ENCODE results near the gene ZNF362. TPM values are rescaled to one million over a fixed set of nuclear protein-coding genes. Genes with fewer than 3 reads are reported as not detected.

Gene ZNF362
- polyA plus RNA-seq, 2 donors, result 6.8 to 13.3 TPM

DNA sequence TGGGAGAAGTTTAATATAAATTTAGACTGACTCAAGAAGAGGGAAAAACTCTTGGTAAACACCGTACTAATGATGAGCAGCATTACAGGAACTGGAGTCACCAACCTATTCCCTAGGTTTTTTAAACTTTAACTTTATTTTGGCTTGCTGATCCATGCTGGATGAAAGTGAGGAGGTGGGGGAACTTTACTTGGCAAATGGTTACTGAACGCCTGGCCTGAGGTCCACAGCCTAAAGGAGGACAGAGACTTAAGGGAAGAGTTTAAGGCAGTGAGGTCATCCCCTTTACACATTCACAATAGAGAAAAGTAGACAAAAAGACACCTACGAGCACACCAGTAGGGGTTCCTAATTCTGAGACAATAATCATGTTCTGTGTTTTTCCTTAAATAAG, 90.2 kb downstream of the ZNF362 start:
- Histone ChIP-seq H3K4me1 (ENCODE audit: control insufficient read depth in 2 of 2, insufficient read depth in 2 of 2, low read length in 1 of 2) (peaks cover 11 to 20% of the 10 kb centered on the region in 2 donors), H3K27me3 (ENCODE audit: control insufficient read depth in 1 of 2, insufficient read depth in 2 of 2, low read length in 2 of 2) (no peaks in the 10 kb centered on the region), H3K36me3 (ENCODE audit: control insufficient read depth in 2 of 2, insufficient read depth in 2 of 2, low read length in 1 of 2) (peaks cover 0 to 2% of the 10 kb centered on the region in 2 donors), H3K27ac (ENCODE audit: low read depth in 2 of 2, low read length in 1 of 2) (peak overlapping the region; percentile 77 to 96), H3K9me3 (ENCODE audit: control insufficient read depth in 2 of 2, insufficient read depth in 1 of 2, low read depth in 1 of 2, low read length in 1 of 2) (no peaks in the 10 kb centered on the region), H3K4me3 (ENCODE audit: low read depth in 1 of 2, low read length in 2 of 2) (peak overlapping the region in 1 of 2 donors; percentile 89)
- WGBS, 2 donors, result 47 to 48% methylated on average over 3 of the region's 3 CpGs

DNA sequence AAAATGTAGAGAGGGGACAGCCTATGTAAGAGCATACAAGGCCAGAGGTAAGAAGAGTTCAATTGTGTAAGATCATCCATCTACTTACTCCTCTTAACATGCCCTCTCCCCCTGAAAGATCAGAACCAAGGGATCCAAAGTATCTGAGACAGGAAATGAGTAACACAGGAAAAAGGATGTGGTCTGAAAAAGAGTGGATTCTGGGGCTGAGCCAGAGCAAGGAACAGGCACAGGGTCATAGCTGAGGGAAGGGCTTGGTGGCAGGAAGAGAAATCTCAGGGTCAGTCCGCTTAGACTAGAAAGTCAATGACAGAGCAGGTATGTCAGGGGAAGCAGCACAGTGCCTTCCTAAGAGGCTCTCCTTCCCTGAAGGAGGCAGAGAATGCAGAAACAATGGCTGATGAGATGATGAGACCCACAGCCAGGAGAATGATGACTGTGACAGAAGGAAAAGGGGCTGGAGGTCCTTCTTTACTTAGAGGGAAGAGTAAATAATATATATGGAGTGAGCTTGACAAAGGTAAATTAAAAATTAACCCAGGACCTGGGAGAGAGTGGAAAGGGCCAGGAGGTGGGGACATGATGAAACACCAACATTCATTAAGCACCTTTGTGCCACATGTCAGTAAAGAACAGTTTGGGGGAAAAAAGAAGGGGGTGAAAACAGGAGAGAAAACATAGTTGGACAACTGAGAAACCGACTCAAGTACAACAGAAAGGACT, 90.8 kb downstream of the ZNF362 start:
- Histone ChIP-seq H3K27me3 (ENCODE audit: control insufficient read depth in 1 of 2, insufficient read depth in 2 of 2, low read length in 2 of 2) (no peaks in the 10 kb centered on the region), H3K4me1 (ENCODE audit: control insufficient read depth in 2 of 2, insufficient read depth in 2 of 2, low read length in 1 of 2) (peaks cover 9 to 16% of the 10 kb centered on the region in 2 donors)
- 11 to 22% methylated on average over 2 of the region's 2 CpGs for whole genome bisulfite sequencing, 2 donors

DNA sequence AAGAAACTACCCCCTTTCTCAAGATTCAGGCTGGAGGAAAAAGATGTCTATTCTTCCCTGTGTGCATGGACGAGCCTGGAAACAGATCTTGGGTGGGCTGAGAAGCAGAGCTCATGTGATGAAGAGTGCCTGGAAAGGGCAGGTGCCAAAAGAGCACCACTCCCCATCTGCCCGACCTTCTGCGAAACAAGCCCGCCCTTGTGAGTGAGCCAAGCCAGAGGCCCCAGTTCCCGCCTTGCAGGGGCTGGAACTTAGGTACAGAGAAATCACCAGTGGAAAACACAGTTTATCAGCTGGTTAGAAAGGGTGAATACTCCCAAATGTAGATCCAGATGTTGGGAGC, 91.3 kb downstream of the ZNF362 start:
- peaks cover 6 to 12% of the 10 kb centered on the region in 2 donors for H3K4me1 ChIP-seq (ENCODE audit: control insufficient read depth in 2 of 2, insufficient read depth in 2 of 2, low read length in 1 of 2)
- peak overlapping the region; percentile 79 to 96 for H3K27ac ChIP-seq (ENCODE audit: low read depth in 2 of 2, low read length in 1 of 2)
- H3K36me3 ChIP-seq (ENCODE audit: control insufficient read depth in 2 of 2, insufficient read depth in 2 of 2, low read length in 1 of 2), result peaks cover 0 to 2% of the 10 kb centered on the region in 2 donors
- H3K9me3 ChIP-seq (ENCODE audit: control insufficient read depth in 2 of 2, insufficient read depth in 1 of 2, low read depth in 1 of 2, low read length in 1 of 2), result no peaks in the 10 kb centered on the region
- no peaks in the 10 kb centered on the region for H3K27me3 ChIP-seq (ENCODE audit: control insufficient read depth in 1 of 2, insufficient read depth in 2 of 2, low read length in 2 of 2)
- WGBS, 2 donors, result 25 to 32% methylated on average over 5 of the region's 5 CpGs
- peak overlapping the region; percentile 38 to 89 for H3K4me3 ChIP-seq (ENCODE audit: low read depth in 1 of 2, low read length in 2 of 2)

More for the DNA sequence above, 90.8 kb downstream of the ZNF362 start:
- Histone ChIP-seq H3K9me3 (ENCODE audit: control insufficient read depth in 2 of 2, insufficient read depth in 1 of 2, low read depth in 1 of 2, low read length in 1 of 2) (no peaks in the 10 kb centered on the region), H3K4me3 (ENCODE audit: low read depth in 1 of 2, low read length in 2 of 2) (peak overlapping the region; percentile 3 to 89), H3K36me3 (ENCODE audit: control insufficient read depth in 2 of 2, insufficient read depth in 2 of 2, low read length in 1 of 2) (peaks cover 0 to 2% of the 10 kb centered on the region in 2 donors), H3K27ac (ENCODE audit: low read depth in 2 of 2, low read length in 1 of 2) (peak overlapping the region; percentile 79 to 96)

DNA sequence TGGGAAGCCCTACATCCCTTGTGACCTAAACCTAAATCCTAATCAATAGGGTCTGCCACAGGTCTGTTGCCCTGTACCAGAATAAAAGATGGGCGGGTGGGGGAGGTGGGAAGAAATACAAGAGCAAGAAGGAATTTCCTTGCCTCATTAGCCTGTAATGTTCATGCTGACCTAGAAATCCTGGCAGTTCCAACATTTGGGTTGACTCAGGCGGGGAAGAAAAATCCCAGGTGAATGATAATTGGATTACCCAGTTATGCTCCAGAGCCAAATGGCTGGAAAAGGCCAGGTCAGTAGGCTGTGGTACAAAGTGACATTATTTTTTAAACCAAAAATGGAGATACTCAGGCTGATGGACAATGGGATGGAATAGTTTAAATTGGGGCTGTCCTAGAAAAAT, 91.9 kb downstream of the ZNF362 start:
- Histone ChIP-seq H3K9me3 (ENCODE audit: control insufficient read depth in 2 of 2, insufficient read depth in 1 of 2, low read depth in 1 of 2, low read length in 1 of 2) (no peaks in the 10 kb centered on the region), H3K4me1 (ENCODE audit: control insufficient read depth in 2 of 2, insufficient read depth in 2 of 2, low read length in 1 of 2) (peaks cover 6 to 9% of the 10 kb centered on the region in 2 donors), H3K36me3 (ENCODE audit: control insufficient read depth in 2 of 2, insufficient read depth in 2 of 2, low read length in 1 of 2) (peaks cover 0 to 2% of the 10 kb centered on the region in 2 donors), H3K27me3 (ENCODE audit: control insufficient read depth in 1 of 2, insufficient read depth in 2 of 2, low read length in 2 of 2) (no peaks in the 10 kb centered on the region), H3K27ac (ENCODE audit: low read depth in 2 of 2, low read length in 1 of 2) (peak overlapping the region; percentile 74 to 96), H3K4me3 (ENCODE audit: low read depth in 1 of 2, low read length in 2 of 2) (peak overlapping the region; percentile 89 to 96)
- 25 to 35% methylated on average over 2 of the region's 2 CpGs for WGBS, 2 donors

DNA sequence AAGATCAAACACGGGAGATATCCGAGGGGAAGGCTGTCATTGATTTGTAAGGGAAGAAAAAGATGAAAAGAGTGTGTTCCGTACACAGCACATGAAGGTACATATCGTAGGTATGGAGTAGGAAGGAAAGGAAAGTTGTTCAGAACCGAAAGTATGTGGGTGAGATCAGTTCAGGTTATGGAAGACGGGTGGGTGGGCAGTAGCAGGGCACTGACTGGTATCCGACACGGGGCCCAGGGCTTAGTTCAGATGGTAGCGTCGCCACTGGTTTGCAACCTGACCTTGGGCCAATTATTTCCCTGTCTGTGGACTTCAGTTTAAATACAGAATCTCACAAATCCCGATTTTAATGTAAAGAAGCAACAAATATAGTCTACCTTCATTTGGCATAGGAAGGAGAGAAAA, 92.4 kb downstream of the ZNF362 start:
- H3K4me1 ChIP-seq (ENCODE audit: control insufficient read depth in 2 of 2, insufficient read depth in 2 of 2, low read length in 1 of 2), result peaks cover 6 to 9% of the 10 kb centered on the region in 2 donors

DNA sequence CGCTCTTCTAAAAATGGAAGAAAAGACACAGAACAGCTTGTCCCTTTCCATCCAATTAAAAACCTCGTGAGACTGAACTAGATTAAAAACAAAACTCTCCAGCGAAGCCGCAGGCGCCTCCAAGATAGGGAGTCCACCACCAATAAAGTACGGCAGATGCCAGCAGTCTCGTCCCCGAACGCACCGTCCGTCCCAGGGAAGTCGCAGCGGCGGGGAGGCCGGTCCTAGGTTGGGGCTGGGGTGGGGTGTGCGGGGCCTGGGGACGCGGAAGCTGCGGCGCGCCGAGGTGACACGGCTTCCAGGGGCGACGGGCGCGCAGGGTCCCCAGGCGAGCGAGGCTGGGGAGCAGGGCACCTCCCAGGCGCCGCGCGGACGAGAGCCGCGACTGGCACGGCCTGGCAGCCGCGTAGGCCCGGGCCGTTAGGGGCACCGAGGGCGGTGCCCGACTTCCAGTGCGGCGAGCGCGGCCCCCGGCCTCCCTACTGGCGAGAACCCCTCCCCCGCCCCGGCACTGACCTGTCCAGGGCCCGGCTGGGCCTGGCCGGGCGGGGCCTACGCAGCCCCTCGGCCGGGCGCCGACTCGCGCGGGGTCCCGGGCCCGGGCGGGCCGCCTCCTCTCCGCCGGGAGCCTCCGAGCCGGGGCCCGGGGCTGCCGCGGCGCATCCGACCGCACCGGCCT, 92.9 kb downstream of the ZNF362 start:
- no peaks in the 10 kb centered on the region for H3K9me3 ChIP-seq (ENCODE audit: control insufficient read depth in 2 of 2, insufficient read depth in 1 of 2, low read depth in 1 of 2, low read length in 1 of 2)
- no peaks in the 10 kb centered on the region for H3K27me3 ChIP-seq (ENCODE audit: control insufficient read depth in 1 of 2, insufficient read depth in 2 of 2, low read length in 2 of 2)
- peaks cover 0 to 2% of the 10 kb centered on the region in 2 donors for H3K36me3 ChIP-seq (ENCODE audit: control insufficient read depth in 2 of 2, insufficient read depth in 2 of 2, low read length in 1 of 2)
- 0 to 1% methylated on average over 48 to 78 of the region's 78 CpGs for whole genome bisulfite sequencing, 2 donors
- H3K27ac ChIP-seq (ENCODE audit: low read depth in 2 of 2, low read length in 1 of 2), result peak overlapping the region; percentile 90 to 96
- H3K4me3 ChIP-seq (ENCODE audit: low read depth in 1 of 2, low read length in 2 of 2), result peak overlapping the region; percentile 89 to 96
- peaks cover 6 to 9% of the 10 kb centered on the region in 2 donors for H3K4me1 ChIP-seq (ENCODE audit: control insufficient read depth in 2 of 2, insufficient read depth in 2 of 2, low read length in 1 of 2)

More for the DNA sequence above, 92.4 kb downstream of the ZNF362 start:
- peaks cover 0 to 2% of the 10 kb centered on the region in 2 donors for H3K36me3 ChIP-seq (ENCODE audit: control insufficient read depth in 2 of 2, insufficient read depth in 2 of 2, low read length in 1 of 2)
- no peaks in the 10 kb centered on the region for H3K9me3 ChIP-seq (ENCODE audit: control insufficient read depth in 2 of 2, insufficient read depth in 1 of 2, low read depth in 1 of 2, low read length in 1 of 2)
- no peaks in the 10 kb centered on the region for H3K27me3 ChIP-seq (ENCODE audit: control insufficient read depth in 1 of 2, insufficient read depth in 2 of 2, low read length in 2 of 2)
- WGBS, 2 donors, result 2 to 3% methylated on average over 11 of the region's 11 CpGs
- peak overlapping the region; percentile 89 to 96 for H3K4me3 ChIP-seq (ENCODE audit: low read depth in 1 of 2, low read length in 2 of 2)
- peak overlapping the region; percentile 75 to 96 for H3K27ac ChIP-seq (ENCODE audit: low read depth in 2 of 2, low read length in 1 of 2)

DNA sequence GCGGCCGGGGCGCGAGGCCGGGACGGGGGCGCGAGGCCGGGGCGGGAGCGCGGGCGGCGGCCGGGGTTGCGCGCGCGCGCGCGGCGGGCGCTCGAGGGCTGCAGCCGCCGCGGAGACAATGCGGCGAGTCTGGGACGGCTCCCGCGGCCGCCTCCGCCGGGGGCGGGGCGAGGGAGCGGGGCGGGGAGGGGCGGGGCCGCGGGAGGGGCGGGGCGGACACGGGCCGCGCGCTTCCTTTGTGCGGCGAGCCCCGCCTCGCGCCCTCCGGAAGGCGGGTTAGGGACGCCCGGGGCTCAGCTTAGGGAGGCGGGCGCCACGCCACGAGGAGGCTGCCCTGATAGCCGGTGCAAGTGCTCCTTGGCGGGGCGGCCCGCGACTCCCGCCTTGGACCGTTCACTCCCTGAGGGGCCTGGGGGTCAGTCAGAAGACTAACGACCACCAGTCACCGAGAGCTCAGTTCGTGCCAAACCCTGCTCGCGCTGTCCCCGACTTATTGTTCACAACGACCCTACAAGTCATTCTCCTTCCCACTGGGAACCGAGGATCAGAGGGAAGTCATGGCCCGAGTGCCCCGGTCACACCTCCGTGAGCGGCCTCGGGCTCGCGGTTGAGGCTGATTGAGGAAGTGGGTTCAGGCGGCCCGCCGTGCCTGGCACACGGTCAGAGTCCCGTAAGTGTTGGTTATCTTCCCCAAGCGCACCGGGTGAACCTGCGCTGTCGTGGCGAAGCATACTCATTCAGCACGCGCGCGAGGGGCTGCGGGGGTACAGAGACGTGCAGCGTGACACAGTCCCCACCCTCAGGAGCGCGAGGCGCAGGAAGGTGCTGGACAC, 93.7 kb downstream of the ZNF362 start:
- Histone ChIP-seq H3K36me3 (ENCODE audit: control insufficient read depth in 2 of 2, insufficient read depth in 2 of 2, low read length in 1 of 2) (peaks cover 2 to 5% of the 10 kb centered on the region in 2 donors), H3K27me3 (ENCODE audit: control insufficient read depth in 1 of 2, insufficient read depth in 2 of 2, low read length in 2 of 2) (no peaks in the 10 kb centered on the region), H3K27ac (ENCODE audit: low read depth in 2 of 2, low read length in 1 of 2) (peak overlapping the region; percentile 90 to 96), H3K4me3 (ENCODE audit: low read depth in 1 of 2, low read length in 2 of 2) (peak overlapping the region; percentile 89 to 96), H3K4me1 (ENCODE audit: control insufficient read depth in 2 of 2, insufficient read depth in 2 of 2, low read length in 1 of 2) (peaks cover 2 to 9% of the 10 kb centered on the region in 2 donors), H3K9me3 (ENCODE audit: control insufficient read depth in 2 of 2, insufficient read depth in 1 of 2, low read depth in 1 of 2, low read length in 1 of 2) (peaks cover 0 to 2% of the 10 kb centered on the region in 2 donors)
- 1% methylated on average over 41 to 104 of the region's 104 CpGs for WGBS, 2 donors

Data from esophagus (tissue), 2 donors.